ENCODE measurements around the gene CYGB.

Gene CYGB

DNA sequence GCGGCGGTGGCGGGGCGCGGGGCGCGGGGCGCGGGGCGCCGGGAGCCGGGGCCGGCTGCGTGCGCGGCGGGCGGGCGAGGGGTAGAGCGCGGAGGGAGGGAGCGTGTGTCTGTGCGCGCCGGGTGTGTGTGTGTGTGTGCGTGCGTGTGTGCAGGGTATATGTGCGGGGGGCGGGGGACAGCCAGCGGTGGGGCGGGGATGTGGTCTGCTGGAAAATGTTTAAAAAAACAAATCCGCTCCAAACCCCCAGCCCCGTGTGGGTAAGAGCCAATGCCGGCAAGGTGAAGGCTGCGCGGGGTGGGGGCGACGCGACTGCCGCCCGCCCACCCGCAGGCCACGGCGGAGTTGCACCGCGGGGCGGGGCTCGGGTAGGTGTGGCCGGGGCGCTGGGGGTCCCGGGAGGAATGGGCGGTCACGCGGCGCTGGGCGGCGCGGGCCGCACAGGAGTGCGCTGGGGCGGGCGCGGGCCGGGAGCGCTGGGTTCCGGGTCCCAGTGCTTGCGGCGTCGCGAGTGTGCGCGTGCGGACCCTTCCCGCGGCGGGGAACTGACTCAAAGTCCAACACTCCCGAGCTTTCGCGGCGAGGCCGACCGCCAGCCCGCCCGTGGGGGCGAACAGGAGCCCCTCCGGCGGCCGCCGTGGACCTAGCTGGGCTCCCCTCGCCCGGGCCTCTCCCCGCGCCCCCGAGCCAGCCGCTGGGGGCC lies at the start of gene CYGB:
TSS of gene CYGB (minus strand) at position 132 of the 703 bp plus-strand sequence. CDS start 167 bp downstream, outside the sequence.
- peak; percentile 31 for DNase-seq

- DNase-seq = no peak
Observed at GRCh38 chr17:76586741-76587487, 49.4 kb upstream of the CYGB start.

DNA sequence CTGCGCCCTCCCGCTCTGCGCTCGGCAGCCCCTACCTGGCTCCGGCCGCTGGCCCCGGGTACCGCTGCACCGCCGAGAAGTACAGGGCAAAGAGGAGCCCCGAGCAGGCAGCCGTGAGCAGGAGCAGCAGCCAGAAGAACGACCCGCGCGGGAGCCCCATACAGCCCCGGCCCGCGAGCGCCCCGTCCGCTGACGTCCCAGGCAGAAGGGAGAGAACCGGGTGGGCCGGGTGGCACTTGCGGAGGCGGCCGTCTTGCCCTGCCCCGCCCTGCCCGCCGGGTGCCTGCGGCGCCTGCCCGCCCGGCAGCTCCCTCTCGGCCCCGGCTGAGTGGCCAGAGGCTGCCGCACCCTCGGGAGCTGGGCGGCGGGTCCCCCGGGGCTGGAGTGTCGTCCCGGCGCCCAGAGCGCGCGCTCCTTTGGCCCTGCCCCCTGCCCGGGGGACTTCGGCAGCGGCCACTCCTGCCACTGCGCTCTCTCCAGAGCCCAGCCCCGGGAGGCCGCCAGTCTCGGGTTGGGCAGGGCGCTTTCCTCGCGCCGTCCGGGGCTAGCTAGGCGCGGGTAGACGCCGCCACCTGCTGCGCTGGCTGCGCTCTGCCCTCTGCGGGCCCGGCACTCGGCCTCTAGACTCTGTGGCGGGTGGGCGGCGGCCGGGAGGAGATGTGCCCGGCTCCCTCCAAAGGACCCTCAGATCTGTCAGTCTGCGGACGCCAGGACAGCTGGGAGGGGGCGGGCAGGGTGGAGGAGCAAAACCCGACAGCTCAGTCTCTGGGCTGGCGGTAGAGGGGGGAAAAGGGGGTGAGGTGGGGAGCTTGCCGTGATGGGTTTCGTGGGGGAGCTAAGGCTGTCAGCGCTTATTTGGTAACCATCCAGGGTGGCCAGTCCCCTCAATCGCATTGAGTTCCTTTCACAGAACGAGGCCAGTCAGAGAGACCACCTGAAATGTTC lies 48.4 kb upstream of the CYGB start, which contains the start of gene ST6GALNAC2:
TSS of gene ST6GALNAC2 (minus strand) at position 212 of the 945 bp plus-strand sequence. CDS start at position 160, 52 bp downstream.
- peak; percentile 53 for DNase-seq

GRCh38 chr17:76585033-76585648 lies 47.6 kb upstream of the CYGB start:
- DNase-seq = peak; percentile 44

DNA sequence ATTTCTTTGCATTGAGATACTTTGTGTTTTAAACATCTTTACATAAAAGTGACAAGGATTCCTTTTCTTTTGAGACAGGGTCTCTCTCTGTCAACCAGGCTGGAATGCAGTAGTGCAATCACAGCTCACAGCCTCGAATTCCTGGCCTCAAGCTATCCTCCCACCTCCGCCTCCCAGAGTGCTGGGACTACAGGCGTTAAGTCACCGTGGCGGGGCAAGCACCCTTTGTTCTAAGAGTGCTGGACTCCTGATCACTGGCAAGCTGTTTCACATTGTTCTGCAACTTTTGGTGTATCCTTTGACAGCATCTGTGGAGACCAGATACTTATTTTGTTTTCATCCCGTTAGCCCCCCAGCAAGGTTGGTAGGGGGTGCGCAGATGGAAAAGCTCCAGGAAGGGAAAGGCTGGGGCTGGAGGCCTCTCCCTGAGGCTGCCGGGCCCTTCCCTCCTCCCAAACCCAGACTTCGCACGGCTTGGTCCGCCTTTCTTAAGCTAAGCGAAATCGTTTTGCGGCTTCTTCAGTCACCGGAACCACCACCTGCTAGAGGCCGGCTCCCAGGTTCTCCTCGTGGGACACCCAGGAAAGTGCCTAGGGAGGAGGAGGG lies 47.0 kb upstream of the CYGB start:
- DNase-seq = no peak

- DNase-seq = no peak
Observed at GRCh38 chr17:76582660-76583059, 45.2 kb upstream of the CYGB start.

DNA sequence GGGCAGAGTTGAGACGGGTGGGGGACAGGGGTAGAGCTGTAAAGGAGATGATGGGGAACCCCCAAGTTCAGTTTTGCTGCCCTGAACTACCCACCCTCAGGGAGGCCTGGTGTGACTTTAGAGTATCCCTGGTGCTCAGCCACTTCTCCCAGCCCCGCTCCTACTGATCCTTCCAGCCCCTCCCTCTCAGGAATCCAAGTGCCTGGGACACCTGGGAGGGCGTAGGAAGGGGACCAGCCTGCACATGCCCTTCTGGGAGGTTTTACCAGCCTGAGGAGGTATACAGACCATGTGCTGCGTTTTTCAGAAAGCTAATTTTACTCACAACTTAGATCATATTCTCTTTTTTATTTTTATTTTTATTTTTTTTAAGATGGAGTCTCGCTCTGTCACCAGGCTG lies 44.0 kb upstream of the CYGB start:
- no peak for DNase-seq

- no peak for DNase-seq
Observed at GRCh38 chr17:76579281-76579680, 41.8 kb upstream of the CYGB start.

- no peak for DNase-seq
Observed at GRCh38 chr17:76578376-76578775, 40.9 kb upstream of the CYGB start.

- no peak for DNase-seq
Observed at GRCh38 chr17:76577876-76578275, 40.4 kb upstream of the CYGB start.

- DNase-seq = no peak
Observed at GRCh38 chr17:76576189-76576588, 38.7 kb upstream of the CYGB start.

- no peak for DNase-seq
Observed at GRCh38 chr17:76575570-76575969, 38.1 kb upstream of the CYGB start.

DNA sequence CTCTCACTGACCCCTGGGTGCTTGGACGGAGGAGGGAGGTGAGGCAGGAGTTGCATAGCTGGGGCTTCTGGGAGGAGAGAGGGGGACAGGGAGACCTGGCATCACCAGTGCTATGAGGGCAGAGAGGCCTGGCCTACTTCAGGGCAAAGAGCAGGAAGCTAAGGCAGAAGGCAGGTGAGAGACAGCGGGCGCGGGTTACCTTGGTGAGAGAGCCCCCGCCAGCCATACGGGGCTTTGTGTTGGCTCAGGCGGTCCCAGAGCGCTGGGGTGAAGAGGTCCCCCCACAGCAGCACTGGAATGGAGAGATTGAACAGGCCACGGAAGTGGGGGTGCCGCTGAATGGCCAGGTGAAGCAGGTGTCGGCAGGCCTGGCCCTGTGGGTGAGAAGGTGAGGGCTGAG lies 36.7 kb upstream of the CYGB start:
- no peak for DNase-seq

DNA sequence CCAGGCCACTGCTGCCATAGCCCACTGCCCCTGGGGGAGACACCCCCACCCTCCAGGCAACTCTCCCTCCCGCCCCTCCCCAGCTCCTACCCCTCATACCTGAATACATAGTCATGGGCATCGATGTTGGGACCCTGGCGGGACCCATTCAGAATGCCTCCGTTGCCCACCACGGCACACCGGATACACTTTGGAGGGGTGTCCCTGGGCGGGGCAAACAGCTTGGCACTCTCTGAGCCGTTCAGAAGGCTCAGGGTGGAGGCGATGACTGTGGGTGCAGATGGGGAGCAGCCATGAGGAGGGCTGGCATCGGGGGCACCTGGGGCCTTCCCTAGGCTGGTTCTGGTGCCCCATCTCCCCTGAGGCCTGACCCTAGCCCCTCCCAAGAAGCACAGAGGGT lies 35.6 kb upstream of the CYGB start:
- DNase-seq = no peak

GRCh38 chr17:76572201-76572910 lies 34.8 kb upstream of the CYGB start:
- no peak for DNase-seq

DNA sequence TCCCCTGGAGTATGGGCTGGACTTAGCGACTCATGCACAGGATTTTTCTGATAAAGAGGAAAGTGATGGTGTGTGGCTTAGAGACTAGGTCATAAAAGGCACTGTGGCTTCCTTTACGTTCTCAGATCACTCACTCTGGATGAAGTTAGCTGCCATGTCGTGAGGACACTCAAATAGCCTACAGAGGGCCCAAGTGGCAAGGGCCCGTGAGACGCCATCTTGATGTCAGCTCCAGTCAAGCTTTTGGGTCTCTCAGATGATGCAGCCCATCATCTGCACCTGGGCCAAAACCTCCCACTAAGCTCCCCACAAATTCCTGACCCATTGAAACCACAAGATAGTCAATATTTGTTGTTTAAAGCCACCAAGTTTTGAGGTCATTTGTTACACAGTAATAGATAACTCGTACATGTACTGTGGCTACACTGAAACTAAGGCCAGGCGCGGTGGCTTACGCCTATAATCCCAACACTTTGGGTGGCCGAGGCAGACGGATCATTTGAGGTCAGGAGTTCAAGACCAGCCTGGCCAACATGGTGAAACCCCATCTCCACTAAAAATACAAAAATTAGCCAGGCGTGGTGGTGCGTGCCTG lies 33.5 kb upstream of the CYGB start:
- DNase-seq = no peak

GRCh38 chr17:76570457-76570856 lies 32.9 kb upstream of the CYGB start:
- no peak for DNase-seq

- no peak for DNase-seq
Observed at GRCh38 chr17:76569607-76570279, 32.2 kb upstream of the CYGB start.

DNA sequence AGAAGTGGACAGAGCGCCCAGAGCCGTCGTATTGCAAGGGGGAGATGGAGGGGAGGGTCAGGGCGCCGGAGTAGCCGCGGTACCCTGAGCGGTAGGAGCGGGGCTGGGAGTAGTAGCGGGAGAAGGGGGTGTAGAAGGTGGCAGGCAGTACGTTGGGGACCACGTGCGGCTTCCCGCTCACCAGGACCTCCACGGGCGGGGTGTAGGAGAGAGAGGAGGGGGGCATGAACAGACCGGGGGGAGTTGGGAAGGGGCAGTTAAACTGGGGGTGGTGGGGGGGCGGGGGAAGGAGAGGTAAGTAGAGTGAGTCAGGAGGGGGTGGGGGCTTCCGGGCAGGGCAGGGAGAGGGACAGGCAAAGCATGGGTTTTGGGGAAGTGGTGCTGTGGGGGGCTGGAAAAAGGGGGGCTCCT lies 31.3 kb upstream of the CYGB start:
- DNase-seq = no peak

- DNase-seq = no peak
Observed at GRCh38 chr17:76567634-76568432, 30.3 kb upstream of the CYGB start.
